Astrocyte of the cerebellum (primary cell): ENCODE data around the gene LCMT2.

Experiments used
- DNase-seq: peaks from one replicate; pipeline ENCODE4 v3.0.0-alpha.2; 2011; ENCODE audit warnings: low read depth
- H3K4me3 ChIP-seq: 2 replicates; pipeline ENCODE4 v1.5.1; 2011; ENCODE audit warnings: mild to moderate bottlenecking, low read depth, low read length, moderate library complexity
- in situ Hi-C: cut with HindIII; loops from 2 replicates; pipeline ENCODE4 v1.10.0; 2017; ENCODE audit warnings: low sequenced_read_pairs
- TF ChIP-seq, protein P1 (sequence below): IDR thresholded peaks from 2 replicates; pipeline ENCODE4 v1.5.1; 2012; ENCODE audit warnings: low read length, low read depth, moderate library complexity, mild to moderate bottlenecking; ENCODE audit errors: missing control alignments

LCMT2 gene

DNA sequence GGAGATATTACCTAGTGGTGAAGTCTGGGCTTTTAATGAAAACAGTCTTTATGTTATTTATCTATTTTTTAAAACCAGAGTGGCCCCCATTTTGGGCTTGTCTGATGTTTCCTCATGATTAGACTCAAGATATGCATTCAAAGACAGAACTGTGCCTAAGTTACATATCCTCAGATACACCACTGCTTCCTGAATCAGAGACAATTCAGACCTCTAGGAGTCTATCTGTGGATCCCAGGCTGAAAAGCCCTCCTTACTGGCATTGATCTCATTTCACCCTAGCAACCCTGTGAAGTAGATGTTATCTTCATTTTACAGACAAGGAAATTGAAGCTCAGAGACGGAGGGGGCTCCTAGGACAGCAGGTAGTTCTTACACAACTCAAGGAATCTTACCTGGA, 46.8 kb downstream of the LCMT2 start:
- in situ Hi-C loops, result no loop called here

DNA sequence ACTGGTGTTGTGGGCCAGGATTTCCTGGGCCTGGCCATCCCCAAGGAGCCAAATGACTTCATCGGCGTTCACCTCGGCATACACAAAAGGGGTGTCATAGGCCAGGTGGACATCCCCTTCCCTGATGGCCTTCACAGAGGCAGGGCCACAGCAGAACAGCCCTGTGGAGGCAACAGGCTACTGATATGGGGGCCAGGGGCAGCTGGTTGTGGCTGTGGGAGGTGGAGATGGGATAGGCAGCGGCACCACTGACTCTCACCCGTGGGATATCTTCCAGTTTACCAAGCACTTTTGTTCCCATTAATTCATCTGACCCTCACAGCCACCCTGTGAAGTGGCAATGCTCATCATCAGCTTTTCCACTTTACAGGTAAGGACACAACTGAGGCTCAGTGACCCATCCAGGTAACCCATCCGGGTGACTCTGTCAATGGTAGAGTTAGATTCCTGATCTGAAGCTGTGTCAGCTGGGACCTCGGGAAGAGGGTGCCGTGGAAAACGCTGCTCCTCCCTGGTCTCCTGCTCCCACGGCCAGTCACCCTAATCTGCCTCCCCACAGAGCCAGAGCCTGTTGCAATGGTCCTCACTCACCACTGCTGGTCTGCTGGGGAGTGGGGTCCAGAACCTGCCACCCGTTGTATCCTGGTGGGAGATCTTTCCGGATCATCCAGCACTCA, 48.3 kb downstream of the LCMT2 start:
- no peak overlapping the region for H3K4me3 ChIP-seq
- TF ChIP-seq, protein P1, sequence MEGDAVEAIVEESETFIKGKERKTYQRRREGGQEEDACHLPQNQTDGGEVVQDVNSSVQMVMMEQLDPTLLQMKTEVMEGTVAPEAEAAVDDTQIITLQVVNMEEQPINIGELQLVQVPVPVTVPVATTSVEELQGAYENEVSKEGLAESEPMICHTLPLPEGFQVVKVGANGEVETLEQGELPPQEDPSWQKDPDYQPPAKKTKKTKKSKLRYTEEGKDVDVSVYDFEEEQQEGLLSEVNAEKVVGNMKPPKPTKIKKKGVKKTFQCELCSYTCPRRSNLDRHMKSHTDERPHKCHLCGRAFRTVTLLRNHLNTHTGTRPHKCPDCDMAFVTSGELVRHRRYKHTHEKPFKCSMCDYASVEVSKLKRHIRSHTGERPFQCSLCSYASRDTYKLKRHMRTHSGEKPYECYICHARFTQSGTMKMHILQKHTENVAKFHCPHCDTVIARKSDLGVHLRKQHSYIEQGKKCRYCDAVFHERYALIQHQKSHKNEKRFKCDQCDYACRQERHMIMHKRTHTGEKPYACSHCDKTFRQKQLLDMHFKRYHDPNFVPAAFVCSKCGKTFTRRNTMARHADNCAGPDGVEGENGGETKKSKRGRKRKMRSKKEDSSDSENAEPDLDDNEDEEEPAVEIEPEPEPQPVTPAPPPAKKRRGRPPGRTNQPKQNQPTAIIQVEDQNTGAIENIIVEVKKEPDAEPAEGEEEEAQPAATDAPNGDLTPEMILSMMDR, result no peak
- in situ Hi-C loops, result no loop called here
- DNase-seq, result no peak

More for the DNA sequence above, 46.8 kb downstream of the LCMT2 start:
- no peak overlapping the region for H3K4me3 ChIP-seq
- DNase-seq, result no peak
- TF ChIP-seq, protein P1, result no peak

DNA sequence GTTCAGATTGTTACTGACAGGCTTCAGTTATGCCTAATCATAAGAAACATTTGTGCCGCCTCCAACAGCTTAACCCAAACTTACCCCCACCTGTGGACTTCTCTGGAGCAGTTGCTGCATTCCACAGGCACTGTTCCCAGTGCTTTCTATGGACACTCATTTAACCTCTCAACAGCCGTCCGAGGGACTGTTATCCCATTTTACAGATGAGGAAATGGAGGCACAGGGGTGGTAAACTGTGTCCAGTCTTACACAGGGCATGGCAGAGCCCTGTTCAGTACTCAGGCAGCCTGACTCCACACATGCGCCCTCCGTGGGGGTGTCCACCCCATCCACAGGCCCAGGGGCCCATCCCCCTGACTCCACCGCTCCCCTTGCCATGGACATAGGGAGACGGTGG, 49.4 kb downstream of the LCMT2 start:
- DNase-seq, result no peak
- TF ChIP-seq, protein P1, result no peak
- H3K4me3 ChIP-seq, result no peak overlapping the region
- in situ Hi-C loops, result no loop called here

DNA sequence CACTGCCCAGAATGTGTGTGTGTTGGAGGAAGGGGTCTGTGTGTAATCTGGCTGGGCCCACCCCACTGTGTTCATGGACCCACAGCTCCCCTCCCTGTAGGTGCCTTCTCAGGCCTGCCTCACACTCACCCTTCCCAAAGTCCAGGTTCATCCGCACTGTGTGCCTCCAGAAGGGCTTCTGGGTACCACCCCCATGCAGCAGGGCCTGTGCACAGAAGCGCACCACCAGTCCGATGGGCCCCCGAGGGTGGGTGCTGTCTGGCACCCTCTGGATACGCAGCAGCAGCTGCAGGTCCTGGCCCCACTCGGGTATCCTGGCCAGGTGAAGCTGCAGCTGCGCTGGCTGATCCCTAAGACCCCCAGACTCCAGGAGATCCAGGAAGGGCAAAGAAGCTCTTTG, 50.9 kb downstream of the LCMT2 start:
- H3K4me3 ChIP-seq, result no peak overlapping the region
- in situ Hi-C loops, result no loop called here
- DNase-seq, result no peak
- TF ChIP-seq, protein P1, result no peak

DNA sequence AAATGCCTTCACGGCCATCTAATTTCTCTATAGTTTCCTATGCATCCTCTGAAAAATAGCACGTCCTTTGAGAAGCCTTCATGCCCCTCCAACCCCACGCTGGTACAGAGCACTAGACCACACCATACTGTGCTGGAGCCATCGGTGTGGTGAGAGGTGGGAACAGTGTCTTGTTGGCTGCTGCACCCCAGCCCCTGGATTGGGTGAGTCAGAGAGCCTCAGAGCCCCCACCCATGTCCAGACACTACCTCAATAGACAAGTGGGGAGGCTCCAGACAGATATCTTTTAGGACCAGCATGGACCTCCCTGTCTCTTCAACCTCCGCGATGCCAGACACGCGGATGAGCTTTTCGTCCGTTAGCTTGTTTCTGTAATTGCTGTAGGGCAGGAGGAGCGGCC, 51.5 kb downstream of the LCMT2 start:
- DNase-seq, result no peak
- in situ Hi-C loops, result no loop called here
- TF ChIP-seq, protein P1, result no peak
- H3K4me3 ChIP-seq, result no peak overlapping the region

DNA sequence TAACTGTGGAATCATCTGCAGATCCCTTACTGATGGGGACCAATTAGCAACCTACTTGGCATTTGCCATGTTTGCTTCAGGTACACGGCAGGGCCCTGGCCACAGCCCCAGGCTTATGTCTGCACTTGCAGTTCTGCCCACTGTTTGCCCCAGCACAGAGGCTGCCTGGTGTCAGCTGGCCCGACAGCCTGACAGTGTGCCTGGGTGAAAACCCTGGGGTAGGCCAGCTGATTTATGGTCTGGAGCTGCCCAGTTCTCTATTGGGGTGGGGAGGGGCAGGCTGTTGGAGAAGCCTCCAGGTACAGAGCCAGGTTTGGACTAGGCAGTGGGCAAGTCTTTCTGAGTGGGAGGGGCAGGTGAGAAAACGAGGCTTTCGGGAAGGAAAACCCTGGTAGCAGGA, 52.5 kb downstream of the LCMT2 start:
- in situ Hi-C loops, result no loop called here
- TF ChIP-seq, protein P1, result no peak
- H3K4me3 ChIP-seq, result no peak overlapping the region
- DNase-seq, result no peak
